ENCODE results near the gene SLC3A2. TPM values are rescaled to one million over a fixed set of nuclear protein-coding genes. Genes with fewer than 3 reads are reported as not detected.

Gene SLC3A2
- total RNA-seq, 2 experiments from 2014 or later: 231 to 234 TPM

DNA sequence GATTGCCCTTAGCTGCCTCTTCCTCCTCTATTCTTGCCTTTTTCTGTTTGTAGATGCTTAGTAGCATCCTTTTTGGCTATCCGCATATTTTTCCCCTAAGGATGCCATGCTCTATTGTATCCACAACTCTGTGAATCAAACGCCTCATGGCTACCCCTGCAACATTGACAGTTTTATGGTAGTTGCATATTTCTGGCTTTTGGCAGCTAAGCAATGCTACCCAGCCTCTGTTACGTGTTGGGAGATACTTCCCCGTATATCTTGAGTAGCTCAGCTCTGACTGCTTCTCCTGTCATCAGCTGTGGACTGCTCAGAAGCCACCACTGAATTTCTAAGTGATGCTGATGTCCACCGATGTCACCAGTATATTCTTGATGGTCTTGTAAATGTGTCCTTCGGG, 15.1 kb upstream of the SLC3A2 start:
- H3K27ac ChIP-seq (ENCODE audit: low read depth in 1 of 2, low read length in 2 of 2): no peak overlapping the region
- H3K4me3 ChIP-seq (ENCODE audit: low read length): no peak overlapping the region
- DNase-seq (no peak), ATAC-seq (ENCODE audit: poor library complexity) (no peak)
- intact Hi-C loops (cut with DNase I, micrococcal nuclease): loop anchor here in 1 of 2 experiments (10.0 kb wide), 1 partner anchor 441 kb away; no protein-coding TSS in a partner anchor
- H3K4me1 ChIP-seq (ENCODE audit: insufficient read depth, low read length): peaks cover 4% of the 10 kb centered on the region
- Mint-ChIP-seq H3K4me3 (no peak overlapping the region), H3K27ac (no peak overlapping the region), H3K36me3 (ENCODE audit: low read depth) (no peaks in the 10 kb centered on the region), H3K27me3 (no peaks in the 10 kb centered on the region), H3K4me1 (ENCODE audit: low read depth) (peaks cover 6% of the 10 kb centered on the region), H3K9me3 (no peaks in the 10 kb centered on the region)
- POLR2A ChIA-PET: interaction anchor here (0.9 to 2.7 kb wide), 4 partner anchors 9 to 79 kb away, joined by 4 to 12 read pairs (median 6); partner anchors contain the start of genes SLC3A2 and TMEM179B
- no peaks in the 10 kb centered on the region for H3K36me3 ChIP-seq (ENCODE audit: insufficient read depth, low read length)
- no peaks in the 10 kb centered on the region for H3K9me3 ChIP-seq (ENCODE audit: control insufficient read depth in 1 of 2, insufficient read depth in 1 of 2, low read length in 2 of 2)
- H3K27me3 ChIP-seq (ENCODE audit: control insufficient read depth in 1 of 2, insufficient read depth in 2 of 2, low read length in 2 of 2): no peaks in the 10 kb centered on the region
- TF ChIP-seq, protein P1, sequence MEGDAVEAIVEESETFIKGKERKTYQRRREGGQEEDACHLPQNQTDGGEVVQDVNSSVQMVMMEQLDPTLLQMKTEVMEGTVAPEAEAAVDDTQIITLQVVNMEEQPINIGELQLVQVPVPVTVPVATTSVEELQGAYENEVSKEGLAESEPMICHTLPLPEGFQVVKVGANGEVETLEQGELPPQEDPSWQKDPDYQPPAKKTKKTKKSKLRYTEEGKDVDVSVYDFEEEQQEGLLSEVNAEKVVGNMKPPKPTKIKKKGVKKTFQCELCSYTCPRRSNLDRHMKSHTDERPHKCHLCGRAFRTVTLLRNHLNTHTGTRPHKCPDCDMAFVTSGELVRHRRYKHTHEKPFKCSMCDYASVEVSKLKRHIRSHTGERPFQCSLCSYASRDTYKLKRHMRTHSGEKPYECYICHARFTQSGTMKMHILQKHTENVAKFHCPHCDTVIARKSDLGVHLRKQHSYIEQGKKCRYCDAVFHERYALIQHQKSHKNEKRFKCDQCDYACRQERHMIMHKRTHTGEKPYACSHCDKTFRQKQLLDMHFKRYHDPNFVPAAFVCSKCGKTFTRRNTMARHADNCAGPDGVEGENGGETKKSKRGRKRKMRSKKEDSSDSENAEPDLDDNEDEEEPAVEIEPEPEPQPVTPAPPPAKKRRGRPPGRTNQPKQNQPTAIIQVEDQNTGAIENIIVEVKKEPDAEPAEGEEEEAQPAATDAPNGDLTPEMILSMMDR (IDR thresholded peaks at IDR 0.05): no peak
- CTCF ChIA-PET: interaction anchor here (0.5 to 5.2 kb wide), 6 partner anchors 8 to 79 kb away, joined by 3 to 49 read pairs (median 4); partner anchors contain the start of gene TMEM179B

DNA sequence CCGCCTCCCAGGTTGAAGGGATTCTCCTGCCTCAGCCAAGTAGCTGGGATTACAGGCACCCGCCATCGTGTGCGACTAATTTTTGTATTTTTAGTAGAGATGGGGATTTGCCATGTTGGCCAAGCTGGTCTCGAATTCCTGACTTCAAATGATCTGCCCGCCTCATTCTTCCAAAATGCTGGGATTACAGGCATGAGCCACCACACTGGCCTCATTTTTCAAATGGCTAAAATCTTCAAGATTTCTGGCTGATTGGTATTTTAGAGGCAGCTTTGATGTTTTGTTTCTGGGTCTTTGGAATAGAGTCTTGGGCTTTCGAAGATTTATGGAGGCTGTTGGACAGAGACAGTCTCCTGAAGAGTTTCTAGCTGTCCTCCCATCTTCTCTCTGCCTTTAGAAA, 5.8 kb upstream of the SLC3A2 start:
- no peak overlapping the region for H3K27ac Mint-ChIP-seq
- no peaks in the 10 kb centered on the region for H3K27me3 Mint-ChIP-seq
- TF ChIP-seq, protein P1 (IDR thresholded peaks at IDR 0.05): no peak
- ChIA-PET CTCF (interaction anchor here (1.8 kb wide), 1 partner anchor 88 kb away, joined by 7 read pairs; no protein-coding TSS in a partner anchor), POLR2A (no interaction called here)
- H3K36me3 Mint-ChIP-seq (ENCODE audit: low read depth): peaks cover 6% of the 10 kb centered on the region
- Histone ChIP-seq H3K4me3 (ENCODE audit: low read length) (no peak overlapping the region), H3K9me3 (ENCODE audit: control insufficient read depth in 1 of 2, insufficient read depth in 1 of 2, low read length in 2 of 2) (no peaks in the 10 kb centered on the region), H3K36me3 (ENCODE audit: insufficient read depth, low read length) (no peaks in the 10 kb centered on the region), H3K27ac (ENCODE audit: low read depth in 1 of 2, low read length in 2 of 2) (no peak overlapping the region), H3K27me3 (ENCODE audit: control insufficient read depth in 1 of 2, insufficient read depth in 2 of 2, low read length in 2 of 2) (no peaks in the 10 kb centered on the region), H3K4me1 (ENCODE audit: insufficient read depth, low read length) (peaks cover 5% of the 10 kb centered on the region)
- H3K4me3 Mint-ChIP-seq: no peak overlapping the region
- intact Hi-C loops (cut with DNase I, micrococcal nuclease): no loop called here
- no peaks in the 10 kb centered on the region for H3K9me3 Mint-ChIP-seq
- DNase-seq (no peak), ATAC-seq (ENCODE audit: poor library complexity) (no peak)
- peaks cover 4% of the 10 kb centered on the region for H3K4me1 Mint-ChIP-seq (ENCODE audit: low read depth)

DNA sequence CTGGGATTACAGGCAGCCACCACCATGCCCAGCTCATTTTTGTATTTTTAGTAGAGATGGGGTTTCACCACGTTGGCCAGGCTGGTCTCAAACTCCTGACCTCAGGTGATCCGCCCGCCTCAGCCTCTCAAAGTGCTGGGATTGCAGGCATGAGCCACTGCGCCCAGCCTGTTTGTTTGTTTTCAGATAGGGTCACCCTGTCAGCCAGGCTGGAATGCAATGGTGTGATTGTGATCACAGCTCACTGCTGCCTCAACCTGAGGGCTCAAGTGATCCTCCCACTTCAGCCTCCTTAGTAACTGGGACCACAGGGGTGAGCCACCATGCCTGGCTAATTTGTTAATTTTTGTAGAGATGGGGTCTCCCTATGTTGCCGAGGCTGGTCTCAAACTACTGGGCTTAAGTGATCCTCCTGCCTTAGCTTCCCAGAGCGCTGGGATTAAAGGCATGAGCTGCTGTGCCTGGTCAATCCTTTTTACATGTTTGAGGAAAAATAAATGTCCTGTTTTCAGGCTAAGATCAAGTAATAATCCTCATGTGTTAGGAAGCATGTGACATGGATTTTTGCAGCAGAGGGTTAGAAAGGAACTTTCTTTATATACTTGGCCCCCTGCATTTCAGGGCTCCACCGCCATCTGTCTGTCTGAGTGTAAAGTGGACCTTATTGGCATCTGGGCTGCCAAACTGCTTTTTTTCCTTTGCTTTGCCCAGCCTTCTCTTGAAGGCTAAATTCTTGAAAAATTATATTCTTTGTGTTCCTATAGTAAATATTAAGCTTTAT, 4.8 kb upstream of the SLC3A2 start:
- H3K4me3 Mint-ChIP-seq: no peak overlapping the region
- H3K27me3 ChIP-seq (ENCODE audit: control insufficient read depth in 1 of 2, insufficient read depth in 2 of 2, low read length in 2 of 2): no peaks in the 10 kb centered on the region
- H3K4me3 ChIP-seq (ENCODE audit: low read length): no peak overlapping the region
- TF ChIP-seq, protein P1 (IDR thresholded peaks at IDR 0.05): no peak
- H3K4me1 Mint-ChIP-seq (ENCODE audit: low read depth): peaks cover 14% of the 10 kb centered on the region
- peaks cover 16% of the 10 kb centered on the region for H3K36me3 Mint-ChIP-seq (ENCODE audit: low read depth)
- H3K27ac ChIP-seq (ENCODE audit: low read depth in 1 of 2, low read length in 2 of 2): no peak overlapping the region
- intact Hi-C loops (cut with DNase I, micrococcal nuclease): no loop called here
- no peaks in the 10 kb centered on the region for H3K27me3 Mint-ChIP-seq
- no peaks in the 10 kb centered on the region for H3K36me3 ChIP-seq (ENCODE audit: insufficient read depth, low read length)
- ChIA-PET CTCF (interaction anchor here (1.8 kb wide), 1 partner anchor 89 kb away, joined by 7 read pairs; no protein-coding TSS in a partner anchor), POLR2A (interaction anchor here (0.9 kb wide), 1 partner anchor 13 kb away, joined by 3 read pairs; no protein-coding TSS in a partner anchor)
- DNase-seq: no peak
- peaks cover 14% of the 10 kb centered on the region for H3K4me1 ChIP-seq (ENCODE audit: insufficient read depth, low read length)
- H3K9me3 Mint-ChIP-seq: no peaks in the 10 kb centered on the region
- no peak for ATAC-seq (ENCODE audit: poor library complexity)
- no peaks in the 10 kb centered on the region for H3K9me3 ChIP-seq (ENCODE audit: control insufficient read depth in 1 of 2, insufficient read depth in 1 of 2, low read length in 2 of 2)
- no peak overlapping the region for H3K27ac Mint-ChIP-seq

Data from CD4-positive, alpha-beta T cell (primary cell).